ENCODE measurements around the gene DSPP. TPM values are rescaled to one million over a fixed set of nuclear protein-coding genes. Genes with fewer than 3 reads are reported as not detected.

The DSPP gene
- total RNA-seq, 1 donor from 2014 or later: not detected

GRCh38 chr4:87579478-87579877 lies 28.9 kb upstream of the DSPP start:
- Mint-ChIP-seq H3K27me3 (ENCODE audit: low read depth) (no peaks in the 10 kb centered on the region), H3K36me3 (ENCODE audit: low read depth) (no peaks in the 10 kb centered on the region), H3K27ac (ENCODE audit: unreplicated experiment) (no peak overlapping the region), H3K4me3 (no peak overlapping the region), H3K4me1 (no peaks in the 10 kb centered on the region), H3K9me3 (no peaks in the 10 kb centered on the region)
- no peak for DNase-seq (ENCODE audit: low read depth, low spot score)
- TF ChIP-seq, protein P1, sequence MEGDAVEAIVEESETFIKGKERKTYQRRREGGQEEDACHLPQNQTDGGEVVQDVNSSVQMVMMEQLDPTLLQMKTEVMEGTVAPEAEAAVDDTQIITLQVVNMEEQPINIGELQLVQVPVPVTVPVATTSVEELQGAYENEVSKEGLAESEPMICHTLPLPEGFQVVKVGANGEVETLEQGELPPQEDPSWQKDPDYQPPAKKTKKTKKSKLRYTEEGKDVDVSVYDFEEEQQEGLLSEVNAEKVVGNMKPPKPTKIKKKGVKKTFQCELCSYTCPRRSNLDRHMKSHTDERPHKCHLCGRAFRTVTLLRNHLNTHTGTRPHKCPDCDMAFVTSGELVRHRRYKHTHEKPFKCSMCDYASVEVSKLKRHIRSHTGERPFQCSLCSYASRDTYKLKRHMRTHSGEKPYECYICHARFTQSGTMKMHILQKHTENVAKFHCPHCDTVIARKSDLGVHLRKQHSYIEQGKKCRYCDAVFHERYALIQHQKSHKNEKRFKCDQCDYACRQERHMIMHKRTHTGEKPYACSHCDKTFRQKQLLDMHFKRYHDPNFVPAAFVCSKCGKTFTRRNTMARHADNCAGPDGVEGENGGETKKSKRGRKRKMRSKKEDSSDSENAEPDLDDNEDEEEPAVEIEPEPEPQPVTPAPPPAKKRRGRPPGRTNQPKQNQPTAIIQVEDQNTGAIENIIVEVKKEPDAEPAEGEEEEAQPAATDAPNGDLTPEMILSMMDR (conservative IDR thresholded peaks at IDR 0.05): no peak

DNA sequence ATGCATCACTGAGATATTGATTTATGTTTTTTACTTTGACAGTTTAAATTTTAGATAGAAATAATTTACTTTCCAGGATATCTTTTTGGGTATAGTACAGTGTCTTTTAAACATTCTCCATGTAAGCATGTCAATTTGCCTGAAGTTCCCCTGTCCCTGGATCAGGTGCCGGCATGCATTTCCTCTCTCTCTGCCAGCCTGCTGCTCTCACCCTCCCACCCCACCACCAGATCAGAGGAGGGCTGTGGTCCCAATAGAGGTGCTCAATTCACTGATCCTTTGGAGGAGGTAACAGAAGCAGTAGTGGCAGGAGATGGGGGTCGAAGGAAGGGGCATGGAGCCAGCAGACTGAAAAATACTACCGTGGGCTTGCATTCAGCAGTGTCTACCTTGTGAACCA lies 28.3 kb upstream of the DSPP start:
- no peaks in the 10 kb centered on the region for H3K9me3 Mint-ChIP-seq

DNA sequence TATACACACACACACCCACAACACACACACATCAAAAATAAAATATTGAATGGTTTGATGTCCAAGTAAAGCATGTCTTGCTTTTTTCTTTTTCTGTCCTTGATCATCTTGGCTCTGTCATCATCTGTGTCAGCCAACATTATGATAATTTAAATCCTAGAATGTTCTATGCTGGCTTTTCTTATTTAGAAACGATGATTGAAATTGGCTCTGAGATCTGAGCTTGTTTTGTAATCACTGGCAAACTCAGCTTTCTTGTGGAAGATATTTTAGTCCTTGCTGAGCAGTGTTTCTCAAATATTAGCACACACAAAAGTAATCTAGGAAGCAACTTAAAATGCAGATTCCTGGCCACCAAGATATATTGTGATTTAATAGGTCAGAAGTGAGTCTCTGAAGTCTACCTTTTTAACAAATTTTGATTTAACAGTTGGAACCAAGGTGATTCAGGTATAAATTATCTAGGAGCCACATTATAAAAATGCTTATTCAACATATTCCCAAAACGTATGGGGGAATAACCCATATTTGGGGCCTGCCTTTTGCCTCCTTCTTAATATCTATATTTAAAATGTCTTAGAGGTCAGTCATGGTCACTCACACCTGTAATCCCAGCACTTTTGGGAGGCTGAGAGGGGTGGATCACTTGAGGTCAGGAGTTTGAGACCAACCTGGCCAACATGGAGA lies 24.0 kb upstream of the DSPP start:
- TF ChIP-seq, protein P1 (conservative IDR thresholded peaks at IDR 0.05): no peak
- DNase-seq (ENCODE audit: low read depth, low spot score): no peak
- no peak overlapping the region for H3K4me3 Mint-ChIP-seq
- no peaks in the 10 kb centered on the region for H3K27me3 Mint-ChIP-seq (ENCODE audit: low read depth)
- H3K4me1 Mint-ChIP-seq: no peaks in the 10 kb centered on the region
- no peak overlapping the region for H3K27ac Mint-ChIP-seq (ENCODE audit: unreplicated experiment)
- H3K36me3 Mint-ChIP-seq (ENCODE audit: low read depth): no peaks in the 10 kb centered on the region
- peaks cover 3% of the 10 kb centered on the region for H3K9me3 Mint-ChIP-seq

More for the DNA sequence above, 28.3 kb upstream of the DSPP start:
- DNase-seq (ENCODE audit: low read depth, low spot score): no peak
- H3K27me3 Mint-ChIP-seq (ENCODE audit: low read depth): no peaks in the 10 kb centered on the region
- no peak overlapping the region for H3K27ac Mint-ChIP-seq (ENCODE audit: unreplicated experiment)
- H3K4me1 Mint-ChIP-seq: no peaks in the 10 kb centered on the region
- TF ChIP-seq, protein P1 (conservative IDR thresholded peaks at IDR 0.05): no peak
- H3K4me3 Mint-ChIP-seq: no peak overlapping the region
- H3K36me3 Mint-ChIP-seq (ENCODE audit: low read depth): no peaks in the 10 kb centered on the region

GRCh38 chr4:87589531-87589930 lies 18.8 kb upstream of the DSPP start:
- Mint-ChIP-seq H3K36me3 (ENCODE audit: low read depth) (peaks cover 4% of the 10 kb centered on the region), H3K27me3 (ENCODE audit: low read depth) (no peaks in the 10 kb centered on the region), H3K4me1 (peaks cover 3% of the 10 kb centered on the region), H3K27ac (ENCODE audit: unreplicated experiment) (no peak overlapping the region), H3K9me3 (peaks cover 14% of the 10 kb centered on the region), H3K4me3 (no peak overlapping the region)
- no peak for DNase-seq (ENCODE audit: low read depth, low spot score)
- TF ChIP-seq, protein P1 (conservative IDR thresholded peaks at IDR 0.05): no peak

- H3K4me1 Mint-ChIP-seq: peaks cover 3% of the 10 kb centered on the region
- no peak overlapping the region for H3K4me3 Mint-ChIP-seq
- peaks cover 15% of the 10 kb centered on the region for H3K9me3 Mint-ChIP-seq
- DNase-seq (ENCODE audit: low read depth, low spot score): no peak
- no peak overlapping the region for H3K27ac Mint-ChIP-seq (ENCODE audit: unreplicated experiment)
- TF ChIP-seq, protein P1 (conservative IDR thresholded peaks at IDR 0.05): no peak
- H3K27me3 Mint-ChIP-seq (ENCODE audit: low read depth): no peaks in the 10 kb centered on the region
- H3K36me3 Mint-ChIP-seq (ENCODE audit: low read depth): peaks cover 4% of the 10 kb centered on the region
These were observed 16.2 kb upstream of the DSPP start for GRCh38 chr4:87592124-87592523.
